Panc1 (cell line): ENCODE data around the gene BIRC7. TPM values are rescaled to one million over a fixed set of nuclear protein-coding genes. Genes with fewer than 3 reads are reported as not detected.

Experiments
- ATAC-seq: fragments of 200-7000 bp; cut with Tn5 transposase; 2 replicates; pipeline ENCODE4 v1.9.1; 2020; ENCODE audit warnings: mild to moderate bottlenecking, moderate library complexity
- BruUV-seq: library from RNA; stranded (reverse); fragments of 400-500 nt; replicated peaks from 2 replicates; lab custom pipeline; 2021; lab: Mats Ljungman, UMichigan
- CTCF ChIA-PET: fragments of 300-600 bp; sonication (Branson Sonifier 250); formaldehyde crosslinking; loops from one replicate; lab custom pipeline; 2022; ENCODE audit warnings: antibody characterized with exemption; lab: Charles Lee
- POLR2A ChIA-PET: fragments of 300-600 bp; sonication (Branson Sonifier 250); formaldehyde crosslinking; loops from one replicate; lab custom pipeline; 2022; ENCODE audit warnings: antibody characterized with exemption; lab: Charles Lee
- DNase-seq: peaks from one replicate; pipeline ENCODE4 v3.0.0-alpha.2; 2010; ENCODE audit warnings: low read depth, low spot score
- H3K27ac ChIP-seq: 2 replicates; pipeline ENCODE4 v1.5.1; 2011; ENCODE audit warnings: mild to moderate bottlenecking, low read length, inconsistent platforms
- H3K27me3 ChIP-seq: fragments of 200-500 bp; sonication (Bioruptor generic); 2 replicates; pipeline ENCODE4 v1.6.0; 2014; ENCODE audit warnings: low read length, inconsistent platforms; ENCODE audit not compliant: control insufficient read depth, insufficient read depth
- H3K36me3 ChIP-seq: fragments of 200-500 bp; sonication (Bioruptor generic); 2 replicates; pipeline ENCODE4 v1.5.1; 2014; ENCODE audit warnings: inconsistent platforms, mild to moderate bottlenecking, low read length, moderate library complexity; ENCODE audit not compliant: control insufficient read depth, insufficient read depth
- H3K4me1 ChIP-seq: 2 replicates; pipeline ENCODE4 v1.5.1; 2011; ENCODE audit warnings: inconsistent platforms, mild to moderate bottlenecking, low read length, moderate library complexity; ENCODE audit not compliant: control insufficient read depth, insufficient read depth
- H3K4me3 ChIP-seq, 2 experiments: 2 replicates each; pipeline ENCODE4 v1.5.1; 2011 to 2012; ENCODE audit warnings: low read depth in 2 of 2, low read length in 2 of 2, mild to moderate bottlenecking in 2 of 2, inconsistent platforms in 1 of 2, moderate library complexity in 1 of 2
- H3K9me3 ChIP-seq: fragments of 200-500 bp; sonication (Bioruptor generic); 2 replicates; pipeline ENCODE4 v1.5.1; 2014; ENCODE audit warnings: low read depth, mild to moderate bottlenecking, inconsistent platforms, low read length, moderate library complexity; ENCODE audit not compliant: control insufficient read depth, insufficient read depth
- CTCF ChIP-seq: fragments of 450-650 bp; IDR thresholded peaks from 2 replicates; pipeline ENCODE4 v1.5.1; 2017; ENCODE audit warnings: mild to moderate bottlenecking
- POLR2AphosphoS5 ChIP-seq: IDR thresholded peaks from 2 replicates; pipeline ENCODE4 v1.6.1; 2012; ENCODE audit warnings: mild to moderate bottlenecking, low read depth, low read length, moderate library complexity
- REST ChIP-seq, 2 experiments: IDR thresholded peaks; 2 replicates each; pipeline ENCODE4 v1.6.1; 2011 to 2012; ENCODE audit warnings: low read depth in 2 of 2, control low read depth in 1 of 2, low read length in 1 of 2, mild to moderate bottlenecking in 1 of 2, moderate library complexity in 1 of 2; ENCODE audit not compliant: insufficient read depth in 1 of 2
- SIN3A ChIP-seq: IDR thresholded peaks from 2 replicates; pipeline ENCODE4 v1.6.1; 2012; ENCODE audit warnings: low read depth, mild to moderate bottlenecking, low read length, moderate library complexity, borderline replicate concordance; ENCODE audit not compliant: insufficient read depth
- TCF7L2 ChIP-seq: IDR thresholded peaks from 2 replicates; pipeline ENCODE4 v1.6.1; 2011; ENCODE audit warnings: mild to moderate bottlenecking, low read depth, low read length, inconsistent platforms
- in situ Hi-C: cut with HindIII; loops from 2 replicates; pipeline ENCODE4 v1.10.0; 2016; ENCODE audit warnings: low sequenced_read_pairs, low pct_unique_long_range_greater_than_20kb
- intact Hi-C: fragments of 100-400 bp; cut with micrococcal nuclease; formaldehyde crosslinking; loops from one replicate; pipeline ENCODE4 v1.10.0; 2022; ENCODE audit not compliant: unreplicated experiment
- total RNA-seq: library from RNA; stranded (reverse); gene quantifications from one replicate; pipeline ENCODE4 v1.2.1, GENCODE V29; 2021; ENCODE audit not compliant: unreplicated experiment

BIRC7 gene
- total RNA-seq, 1 experiment from 2014 or later = 9.0 TPM

DNA sequence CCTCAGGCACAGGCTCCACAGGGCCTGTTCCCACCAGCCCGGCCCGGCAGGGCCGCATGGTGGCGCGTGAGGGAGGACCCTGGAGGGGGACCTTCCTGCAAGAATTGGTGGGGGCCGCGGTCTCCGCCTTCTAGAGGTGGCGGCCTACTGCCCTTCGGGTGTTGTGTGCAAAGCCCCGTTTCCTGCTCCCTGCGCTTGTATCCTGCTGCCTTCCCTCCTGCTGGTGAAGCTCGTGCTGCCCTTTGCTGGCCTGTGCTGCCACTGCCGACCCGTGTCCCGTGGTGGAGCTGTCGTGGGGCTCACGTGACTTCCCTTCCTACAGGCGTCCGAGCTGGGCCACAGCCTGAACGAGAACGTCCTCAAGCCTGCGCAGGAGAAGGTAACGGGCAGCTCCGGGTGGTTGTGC, 48.8 kb downstream of the BIRC7 start:
- Histone ChIP-seq H3K4me3 (no peak overlapping the region), H3K27ac (no peak overlapping the region), H3K36me3 (no peaks in the 10 kb centered on the region), H3K9me3 (no peaks in the 10 kb centered on the region), H3K4me1 (no peaks in the 10 kb centered on the region), H3K27me3 (no peaks in the 10 kb centered on the region)
- intact Hi-C loops = no loop called here
- ChIA-PET POLR2A (no interaction called here), CTCF (no interaction called here)
- in situ Hi-C loops = loop anchor here (25.0 kb wide), 1 partner anchor 103 kb away; no protein-coding TSS in a partner anchor
- TF ChIP-seq POLR2AphosphoS5 (no peak), CTCF (no peak), TCF7L2 (no peak), SIN3A (no peak), REST (IDR thresholded peaks at IDR 0.05; ENCODE audit: insufficient read depth in 1 of 2, low read depth in 2 of 2, low read length in 1 of 2) (no peak)
- BruUV-seq = no TSS peak
- DNase-seq (no peak), ATAC-seq (no peak)

GRCh38 chr20:63284981-63285524, 49.3 kb downstream of the BIRC7 start:
- H3K36me3 ChIP-seq = no peaks in the 10 kb centered on the region
- TF ChIP-seq TCF7L2 (no peak), POLR2AphosphoS5 (no peak), SIN3A (no peak), REST (IDR thresholded peaks at IDR 0.05; ENCODE audit: insufficient read depth in 1 of 2, low read depth in 2 of 2, low read length in 1 of 2) (no peak), CTCF (no peak)
- H3K4me3 ChIP-seq = no peak overlapping the region
- POLR2A ChIA-PET = no interaction called here
- DNase-seq = no peak
- in situ Hi-C loops = loop anchor here (25.0 kb wide), 1 partner anchor 102 kb away; no protein-coding TSS in a partner anchor
- intact Hi-C loops = no loop called here
- H3K27me3 ChIP-seq = no peaks in the 10 kb centered on the region
- H3K9me3 ChIP-seq = no peaks in the 10 kb centered on the region
- ATAC-seq = no peak
- no peak overlapping the region for H3K27ac ChIP-seq
- peaks cover 3% of the 10 kb centered on the region; the same call in 1 of the 2 replicates for H3K4me1 ChIP-seq
- BruUV-seq = no TSS peak
- CTCF ChIA-PET = no interaction called here
